Loucy (cell line): ENCODE measurements around the gene COL6A5.

ENCODE experiments used
- H2AFZ ChIP-seq: fragments of 200-600 bp; sonication (generic); 2 replicates; pipeline ENCODE4 v1.6.0; 2016; ENCODE audit warnings: antibody characterized with exemption, mild to moderate bottlenecking, low read length, moderate library complexity
- H3F3A ChIP-seq: fragments of 200-600 bp; 2 replicates; pipeline ENCODE4 v1.6.0; 2016; ENCODE audit warnings: antibody characterized with exemption, low read depth, mild to moderate bottlenecking
- H3K27me3 ChIP-seq: fragments of 200-600 bp; sonication (generic); 2 replicates; pipeline ENCODE4 v1.6.1; 2014; ENCODE audit warnings: low read length, mild to moderate bottlenecking; ENCODE audit not compliant: insufficient read depth, poor library complexity, severe bottlenecking
- H3K36me3 ChIP-seq: fragments of 200-600 bp; sonication (generic); 2 replicates; pipeline ENCODE4 v1.6.1; 2016; ENCODE audit warnings: low read length; ENCODE audit not compliant: insufficient read depth
- H3K4me1 ChIP-seq: fragments of 200-600 bp; sonication (generic); 2 replicates; pipeline ENCODE4 v1.5.1; 2014; ENCODE audit warnings: low read length, mild to moderate bottlenecking; ENCODE audit not compliant: insufficient read depth, poor library complexity, severe bottlenecking
- H3K4me2 ChIP-seq: fragments of 200-600 bp; sonication (generic); 2 replicates; pipeline ENCODE4 v1.6.0; 2014; ENCODE audit warnings: antibody characterized with exemption, low read length, low read depth, mild to moderate bottlenecking; ENCODE audit not compliant: poor library complexity, severe bottlenecking
- H3K4me3 ChIP-seq: fragments of 200-600 bp; sonication (generic); 2 replicates; pipeline ENCODE4 v1.5.1; 2014; ENCODE audit warnings: low read length, mild to moderate bottlenecking, mixed read lengths; ENCODE audit not compliant: poor library complexity, severe bottlenecking
- H3K79me2 ChIP-seq: fragments of 200-600 bp; sonication (generic); 2 replicates; pipeline ENCODE4 v1.6.1; 2014; ENCODE audit warnings: low read length; ENCODE audit not compliant: insufficient read depth
- H3K9ac ChIP-seq: fragments of 200-600 bp; sonication (generic); 2 replicates; pipeline ENCODE4 v1.6.0; 2014; ENCODE audit warnings: mild to moderate bottlenecking, low read depth, low read length, moderate library complexity; ENCODE audit not compliant: poor library complexity, severe bottlenecking
- H3K9me2 ChIP-seq: fragments of 200-600 bp; sonication (generic); replicated peaks from 2 replicates; pipeline ENCODE4 v1.6.1; 2016; ENCODE audit warnings: low read depth, low read length, mixed read lengths
- H3K9me3 ChIP-seq: fragments of 200-600 bp; sonication (generic); 2 replicates; pipeline ENCODE4 v1.6.1; 2014; ENCODE audit warnings: mild to moderate bottlenecking, antibody characterized with exemption, low read length, low read depth; ENCODE audit not compliant: insufficient read depth
- H4K20me1 ChIP-seq: fragments of 200-600 bp; sonication (generic); 2 replicates; pipeline ENCODE4 v1.6.0; 2014; ENCODE audit warnings: antibody characterized with exemption, low read length, mild to moderate bottlenecking; ENCODE audit not compliant: insufficient read depth, poor library complexity, severe bottlenecking
- EZH2phosphoT487 ChIP-seq: fragments of 200-600 bp; IDR thresholded peaks from 2 replicates; pipeline ENCODE4 v1.6.1; 2018; ENCODE audit warnings: antibody characterized with exemption, mild to moderate bottlenecking, moderate library complexity, borderline replicate concordance
- TF ChIP-seq, protein P1 (sequence below): fragments of 200-600 bp; sonication (generic); conservative IDR thresholded peaks from 2 replicates; pipeline ENCODE4 v1.5.1; 2014; ENCODE audit warnings: mild to moderate bottlenecking, antibody characterized with exemption, low read length

COL6A5 gene

GRCh38 chr3:130395331-130395730 is 49.9 kb downstream of the COL6A5 start:
- no peaks in the 10 kb centered on the region for H3K4me1 ChIP-seq
- no peaks in the 10 kb centered on the region for H3K9me2 ChIP-seq
- TF ChIP-seq, protein P1, sequence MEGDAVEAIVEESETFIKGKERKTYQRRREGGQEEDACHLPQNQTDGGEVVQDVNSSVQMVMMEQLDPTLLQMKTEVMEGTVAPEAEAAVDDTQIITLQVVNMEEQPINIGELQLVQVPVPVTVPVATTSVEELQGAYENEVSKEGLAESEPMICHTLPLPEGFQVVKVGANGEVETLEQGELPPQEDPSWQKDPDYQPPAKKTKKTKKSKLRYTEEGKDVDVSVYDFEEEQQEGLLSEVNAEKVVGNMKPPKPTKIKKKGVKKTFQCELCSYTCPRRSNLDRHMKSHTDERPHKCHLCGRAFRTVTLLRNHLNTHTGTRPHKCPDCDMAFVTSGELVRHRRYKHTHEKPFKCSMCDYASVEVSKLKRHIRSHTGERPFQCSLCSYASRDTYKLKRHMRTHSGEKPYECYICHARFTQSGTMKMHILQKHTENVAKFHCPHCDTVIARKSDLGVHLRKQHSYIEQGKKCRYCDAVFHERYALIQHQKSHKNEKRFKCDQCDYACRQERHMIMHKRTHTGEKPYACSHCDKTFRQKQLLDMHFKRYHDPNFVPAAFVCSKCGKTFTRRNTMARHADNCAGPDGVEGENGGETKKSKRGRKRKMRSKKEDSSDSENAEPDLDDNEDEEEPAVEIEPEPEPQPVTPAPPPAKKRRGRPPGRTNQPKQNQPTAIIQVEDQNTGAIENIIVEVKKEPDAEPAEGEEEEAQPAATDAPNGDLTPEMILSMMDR = no peak
- no peak for TF ChIP-seq EZH2phosphoT487
- no peak overlapping the region for H3K4me3 ChIP-seq
- no peaks in the 10 kb centered on the region for H4K20me1 ChIP-seq
- no peaks in the 10 kb centered on the region for H3K27me3 ChIP-seq
- H3K36me3 ChIP-seq = no peaks in the 10 kb centered on the region
- H2AFZ ChIP-seq = no peak overlapping the region
- no peak overlapping the region for H3K4me2 ChIP-seq
- H3K79me2 ChIP-seq = no peaks in the 10 kb centered on the region
- H3K9me3 ChIP-seq = no peaks in the 10 kb centered on the region
- H3F3A ChIP-seq = no peaks in the 10 kb centered on the region
- H3K9ac ChIP-seq = no peak overlapping the region

- Histone ChIP-seq H3K9ac (no peak overlapping the region), H3K9me3 (no peaks in the 10 kb centered on the region), H3F3A (no peaks in the 10 kb centered on the region), H2AFZ (no peak overlapping the region), H3K4me1 (no peaks in the 10 kb centered on the region), H3K36me3 (no peaks in the 10 kb centered on the region), H3K79me2 (no peaks in the 10 kb centered on the region), H3K4me3 (no peak overlapping the region), H3K4me2 (no peak overlapping the region), H4K20me1 (no peaks in the 10 kb centered on the region), H3K27me3 (no peaks in the 10 kb centered on the region), H3K9me2 (no peaks in the 10 kb centered on the region)
- TF ChIP-seq EZH2phosphoT487 = no peak
- TF ChIP-seq, protein P1 = no peak
Measured at GRCh38 chr3:130395916-130396315, 50.4 kb downstream of the COL6A5 start.

- no peaks in the 10 kb centered on the region for H3K4me1 ChIP-seq
- no peak overlapping the region for H3K4me3 ChIP-seq
- no peak overlapping the region for H3K4me2 ChIP-seq
- H2AFZ ChIP-seq = no peak overlapping the region
- no peaks in the 10 kb centered on the region for H3F3A ChIP-seq
- TF ChIP-seq, protein P1 = no peak
- no peak for TF ChIP-seq EZH2phosphoT487
- H3K9ac ChIP-seq = no peak overlapping the region
- no peaks in the 10 kb centered on the region for H3K36me3 ChIP-seq
- no peaks in the 10 kb centered on the region for H3K9me2 ChIP-seq
- no peaks in the 10 kb centered on the region for H3K27me3 ChIP-seq
- no peaks in the 10 kb centered on the region for H4K20me1 ChIP-seq
- no peaks in the 10 kb centered on the region for H3K79me2 ChIP-seq
- no peaks in the 10 kb centered on the region; the same call in 1 of the 2 replicates for H3K9me3 ChIP-seq
Measured at GRCh38 chr3:130404401-130404800, 58.9 kb downstream of the COL6A5 start.
